Measurements from ENCODE around the gene BMPR1A. TPM values are rescaled to one million over a fixed set of nuclear protein-coding genes. Genes with fewer than 3 reads are reported as not detected.

The BMPR1A gene
- total RNA-seq, 1 experiment from 2014 or later: 42.6 TPM

DNA sequence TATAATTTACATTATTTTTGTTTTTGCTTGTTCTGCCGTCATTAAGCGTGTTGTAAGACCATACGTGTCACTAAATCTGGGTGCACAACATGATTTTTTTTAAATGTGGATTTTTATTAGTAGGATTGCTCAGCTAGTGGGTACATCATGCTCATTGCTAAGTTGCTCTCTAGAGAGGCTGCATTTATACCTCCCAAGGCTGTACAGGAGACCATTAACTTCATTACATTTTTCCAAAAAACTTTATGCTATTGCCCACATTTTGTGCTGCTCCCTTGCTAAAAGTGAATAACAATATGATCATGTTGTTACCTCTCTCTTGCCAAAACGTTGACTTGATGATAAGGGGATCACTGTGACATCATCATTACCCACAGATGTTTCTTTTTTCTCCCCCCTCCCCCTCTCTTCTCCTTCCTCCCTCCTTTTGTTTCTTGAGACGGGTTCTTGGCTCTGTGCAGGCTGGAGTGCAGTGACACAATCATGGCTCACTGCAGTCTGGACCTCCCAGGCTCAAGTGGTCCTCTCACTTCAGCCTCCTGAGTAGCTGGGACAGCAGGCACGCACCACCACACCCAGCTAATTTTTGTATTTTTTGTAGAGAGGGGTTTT is 65.1 kb downstream of the BMPR1A start:
- H3K4me2 ChIP-seq (ENCODE audit: low read length): no peak overlapping the region
- no peak overlapping the region for H2AFZ ChIP-seq (ENCODE audit: low read depth, low read length, poor library complexity, severe bottlenecking)
- BruUV-seq (replicated peaks): no TSS peak
- no peaks in the 10 kb centered on the region for H4K20me1 ChIP-seq (ENCODE audit: insufficient read depth)
- no peak overlapping the region for H3K27ac ChIP-seq (ENCODE audit: low read depth, low read length)
- intact Hi-C loops (cut with micrococcal nuclease): no loop called here
- ChIA-PET POLR2A (no interaction called here), RAD21 (ENCODE audit: low non-redundant PET in 1 of 2, low total read pairs in 2 of 2, uncharacterized antibody in 2 of 2, unreplicated experiment in 2 of 2) (no interaction called here), CTCF (no interaction called here)
- no peak overlapping the region for H3K9ac ChIP-seq (ENCODE audit: low read length)
- no peaks in the 10 kb centered on the region for H3K4me1 ChIP-seq (ENCODE audit: control insufficient read depth in 1 of 2, insufficient read depth in 2 of 2, low read length in 2 of 2)
- peaks cover 43% of the 10 kb centered on the region for H3K79me2 ChIP-seq (ENCODE audit: insufficient read depth, low read length)
- H3K27me3 ChIP-seq (ENCODE audit: insufficient read depth, low read length): no peaks in the 10 kb centered on the region
- H3K36me3 ChIP-seq (ENCODE audit: control insufficient read depth in 1 of 2, insufficient read depth in 2 of 2, low read length in 2 of 2): no peaks in the 10 kb centered on the region
- ATAC-seq (no peak), DNase-seq (ENCODE audit: low read depth, low spot score) (no peak)
- H3K9me2 ChIP-seq (ENCODE audit: insufficient read depth): no peaks in the 10 kb centered on the region
- H3K4me3 ChIP-seq (replicated peaks in 1 of 2; ENCODE audit: low read depth in 1 of 2, low read length in 2 of 2): no peak overlapping the region
- no peak for TF ChIP-seq ELF1 (IDR thresholded peaks at IDR 0.05; ENCODE audit: borderline replicate concordance, low read depth)
- TF ChIP-seq FOSL1 (IDR thresholded peaks at IDR 0.05; ENCODE audit: low read depth): no peak
- no peak for TF ChIP-seq SP1 (IDR thresholded peaks at IDR 0.05; ENCODE audit: low read depth)
- TF ChIP-seq RAD21 (IDR thresholded peaks at IDR 0.05; ENCODE audit: low read depth): no peak
- TF ChIP-seq, protein P1, sequence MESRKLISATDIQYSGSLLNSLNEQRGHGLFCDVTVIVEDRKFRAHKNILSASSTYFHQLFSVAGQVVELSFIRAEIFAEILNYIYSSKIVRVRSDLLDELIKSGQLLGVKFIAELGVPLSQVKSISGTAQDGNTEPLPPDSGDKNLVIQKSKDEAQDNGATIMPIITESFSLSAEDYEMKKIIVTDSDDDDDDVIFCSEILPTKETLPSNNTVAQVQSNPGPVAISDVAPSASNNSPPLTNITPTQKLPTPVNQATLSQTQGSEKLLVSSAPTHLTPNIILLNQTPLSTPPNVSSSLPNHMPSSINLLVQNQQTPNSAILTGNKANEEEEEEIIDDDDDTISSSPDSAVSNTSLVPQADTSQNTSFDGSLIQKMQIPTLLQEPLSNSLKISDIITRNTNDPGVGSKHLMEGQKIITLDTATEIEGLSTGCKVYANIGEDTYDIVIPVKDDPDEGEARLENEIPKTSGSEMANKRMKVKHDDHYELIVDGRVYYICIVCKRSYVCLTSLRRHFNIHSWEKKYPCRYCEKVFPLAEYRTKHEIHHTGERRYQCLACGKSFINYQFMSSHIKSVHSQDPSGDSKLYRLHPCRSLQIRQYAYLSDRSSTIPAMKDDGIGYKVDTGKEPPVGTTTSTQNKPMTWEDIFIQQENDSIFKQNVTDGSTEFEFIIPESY (IDR thresholded peaks at IDR 0.05; ENCODE audit: extremely low read depth, insufficient replicate concordance, low read length): no peak
- TF ChIP-seq JUND (IDR thresholded peaks at IDR 0.05): no peak
- TF ChIP-seq, protein P2, sequence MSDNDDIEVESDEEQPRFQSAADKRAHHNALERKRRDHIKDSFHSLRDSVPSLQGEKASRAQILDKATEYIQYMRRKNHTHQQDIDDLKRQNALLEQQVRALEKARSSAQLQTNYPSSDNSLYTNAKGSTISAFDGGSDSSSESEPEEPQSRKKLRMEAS (IDR thresholded peaks at IDR 0.05): no peak
- no peak for TF ChIP-seq CBX3 (IDR thresholded peaks at IDR 0.05; ENCODE audit: low read depth)
- TF ChIP-seq POLR2AphosphoS5 (IDR thresholded peaks at IDR 0.05; ENCODE audit: low read depth, low read length): no peak
- no peak for TF ChIP-seq ZFX (IDR thresholded peaks at IDR 0.05)
- TF ChIP-seq, protein P3, sequence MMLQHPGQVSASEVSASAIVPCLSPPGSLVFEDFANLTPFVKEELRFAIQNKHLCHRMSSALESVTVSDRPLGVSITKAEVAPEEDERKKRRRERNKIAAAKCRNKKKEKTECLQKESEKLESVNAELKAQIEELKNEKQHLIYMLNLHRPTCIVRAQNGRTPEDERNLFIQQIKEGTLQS (IDR thresholded peaks at IDR 0.05): no peak
- TF ChIP-seq ZNF274 (IDR thresholded peaks at IDR 0.05; ENCODE audit: low read depth, low read length): no peak
- TF ChIP-seq, protein P4, sequence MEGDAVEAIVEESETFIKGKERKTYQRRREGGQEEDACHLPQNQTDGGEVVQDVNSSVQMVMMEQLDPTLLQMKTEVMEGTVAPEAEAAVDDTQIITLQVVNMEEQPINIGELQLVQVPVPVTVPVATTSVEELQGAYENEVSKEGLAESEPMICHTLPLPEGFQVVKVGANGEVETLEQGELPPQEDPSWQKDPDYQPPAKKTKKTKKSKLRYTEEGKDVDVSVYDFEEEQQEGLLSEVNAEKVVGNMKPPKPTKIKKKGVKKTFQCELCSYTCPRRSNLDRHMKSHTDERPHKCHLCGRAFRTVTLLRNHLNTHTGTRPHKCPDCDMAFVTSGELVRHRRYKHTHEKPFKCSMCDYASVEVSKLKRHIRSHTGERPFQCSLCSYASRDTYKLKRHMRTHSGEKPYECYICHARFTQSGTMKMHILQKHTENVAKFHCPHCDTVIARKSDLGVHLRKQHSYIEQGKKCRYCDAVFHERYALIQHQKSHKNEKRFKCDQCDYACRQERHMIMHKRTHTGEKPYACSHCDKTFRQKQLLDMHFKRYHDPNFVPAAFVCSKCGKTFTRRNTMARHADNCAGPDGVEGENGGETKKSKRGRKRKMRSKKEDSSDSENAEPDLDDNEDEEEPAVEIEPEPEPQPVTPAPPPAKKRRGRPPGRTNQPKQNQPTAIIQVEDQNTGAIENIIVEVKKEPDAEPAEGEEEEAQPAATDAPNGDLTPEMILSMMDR (IDR thresholded peaks at IDR 0.05 in 2 of 3, conservative IDR thresholded peaks at IDR 0.05 in 1 of 3; ENCODE audit: borderline replicate concordance in 1 of 3, insufficient read depth in 1 of 3, low read depth in 2 of 3, low read length in 2 of 3): no peak
- no peaks in the 10 kb centered on the region for H3K9me3 ChIP-seq (ENCODE audit: control insufficient read depth in 1 of 2, insufficient read depth in 1 of 2, low read depth in 1 of 2, low read length in 2 of 2)
